ENCODE data around the gene USP6. TPM values are rescaled to one million over a fixed set of nuclear protein-coding genes. Genes with fewer than 3 reads are reported as not detected.
"Not testable (repeated sequence)": the region's sequence is repeated elsewhere in the genome, so short reads cannot be mapped to it uniquely, and the experiment has no call there.

Gene USP6
- polyA plus RNA-seq, 2 of the 4 experiments (the other 2 are of a cell fraction) = 0.01 to 0.04 TPM

- Histone ChIP-seq H3K4me2 (no peak overlapping the region), H3K4me3 (no peak overlapping the region), H3K9me3 (no peaks in the 10 kb centered on the region; the same call in 2 of the 3 replicates), H3K27ac (no peak overlapping the region), H3K4me1 (0 out of 3 replicates have a peak, but pooled peaks cover 7% of the 10 kb centered on the region)
- WGBS (ENCODE audit: missing lambda C conversion rate) = 43% methylated on average over 14 of the region's 17 CpGs
- ATAC-seq (no peak), DNase-seq (ENCODE audit: low read depth in 1 of 2, low spot score in 1 of 2) (no peak), FAIRE-seq (no peak)
- ChIA-PET POLR2A (no interaction called here), CTCF (interaction anchor here (1.7 kb wide), 1 partner anchor 8 kb away, joined by 6 read pairs; no protein-coding TSS in a partner anchor)
- TF ChIP-seq CHD4 (IDR thresholded peaks at IDR 0.05; ENCODE audit: borderline replicate concordance) (no peak), EHF (CRISPR knock-in tag; IDR thresholded peaks at IDR 0.05) (no peak)
Observed at GRCh38 chr17:5126719-5127488, 11.1 kb downstream of the USP6 start.

GRCh38 chr17:5127910-5128309, 12.1 kb downstream of the USP6 start:
- TF ChIP-seq POLR2A (IDR thresholded peaks at IDR 0.05; ENCODE audit: low read length) (no peak), EP300 (IDR thresholded peaks at IDR 0.05) (no peak), SREBF2 (IDR thresholded peaks at IDR 0.05) (no peak), RAD21 (conservative IDR thresholded peaks at IDR 0.05 in 1 of 2, IDR thresholded peaks at IDR 0.05 in 1 of 2) (no peak), JUN (IDR thresholded peaks at IDR 0.05) (no peak), HEYL (CRISPR knock-in tag; IDR thresholded peaks at IDR 0.05) (no peak), HDAC2 (IDR thresholded peaks at IDR 0.05) (no peak), ZNF302 (CRISPR knock-in tag; IDR thresholded peaks at IDR 0.05) (no peak), RFX5 (IDR thresholded peaks at IDR 0.05) (no peak), BCL3 (IDR thresholded peaks at IDR 0.05) (no peak), ZSCAN20 (CRISPR knock-in tag; IDR thresholded peaks at IDR 0.05) (no peak), EHF (CRISPR knock-in tag; IDR thresholded peaks at IDR 0.05) (no peak), MAZ (IDR thresholded peaks at IDR 0.05; ENCODE audit: borderline replicate concordance, low read depth, low read length) (no peak), NFE2L2 (conservative IDR thresholded peaks at IDR 0.05; ENCODE audit: low read length) (no peak), PHF8 (IDR thresholded peaks at IDR 0.05; ENCODE audit: borderline replicate concordance, low read depth) (no peak), CEBPB (IDR thresholded peaks at IDR 0.05) (no peak), HMGXB4 (CRISPR knock-in tag; IDR thresholded peaks at IDR 0.05; ENCODE audit: borderline replicate concordance) (no peak), BHLHE40 (IDR thresholded peaks at IDR 0.05; ENCODE audit: low read depth, low read length) (no peak)
- no peak overlapping the region for H3K27ac ChIP-seq
- DNase-seq (ENCODE audit: low read depth in 1 of 2, low spot score in 1 of 2) (no peak), ATAC-seq (no peak), FAIRE-seq (no peak)
- no peak overlapping the region for H3K4me2 ChIP-seq
- 33% methylated on average over 4 of the region's 4 CpGs for WGBS (ENCODE audit: missing lambda C conversion rate)
- ChIA-PET CTCF (interaction anchor here (1.7 kb wide), 1 partner anchor 9 kb away, joined by 6 read pairs; no protein-coding TSS in a partner anchor), POLR2A (no interaction called here)
- H3K9me3 ChIP-seq = no peaks in the 10 kb centered on the region; the same call in 2 of the 3 replicates
- no peak overlapping the region for H3K4me3 ChIP-seq
- H3K4me1 ChIP-seq = 0 out of 3 replicates have a peak, but pooled peaks cover under 1% of the 10 kb centered on the region

GRCh38 chr17:5128387-5128786, 12.6 kb downstream of the USP6 start:
- DNase-seq (ENCODE audit: low read depth in 1 of 2, low spot score in 1 of 2); H3K4me1 ChIP-seq; ATAC-seq; H3K4me3 ChIP-seq; H3K4me2 ChIP-seq; H3K9me3 ChIP-seq; FAIRE-seq; POLR2A ChIA-PET; H3K27ac ChIP-seq: not testable (repeated sequence)
- CTCF ChIA-PET = interaction anchor here (1.7 kb wide), 1 partner anchor 10 kb away, joined by 6 read pairs; no protein-coding TSS in a partner anchor
- WGBS (ENCODE audit: missing lambda C conversion rate) = 24% methylated on average over 8 of the region's 8 CpGs
